Spinal cord (tissue), 10 donors: ENCODE measurements around the gene PRRC2A. TPM values are rescaled to one million over a fixed set of nuclear protein-coding genes. Genes with fewer than 3 reads are reported as not detected.
A peak's percentile ranks its signal among the peaks of the same experiment; 100 is the strongest.

Source experiments
- DNase-seq, 6 donors: peaks; one replicate each; pipeline versions ENCODE4 v3.0.0 to v3.0.0-alpha.2; 2013 to 2015; ENCODE audit warnings: low spot score in 6 of 6, low read depth in 4 of 6
- H3K27ac ChIP-seq: one replicate; pipeline ENCODE4 v1.5.1; 2013; ENCODE audit warnings: low read depth, low read length, control low read depth
- H3K27me3 ChIP-seq: one replicate; pipeline ENCODE4 v1.6.1; 2013; ENCODE audit warnings: low read length; ENCODE audit not compliant: control insufficient read depth, insufficient read depth
- H3K36me3 ChIP-seq: one replicate; pipeline ENCODE4 v1.6.1; 2013; ENCODE audit warnings: low read length; ENCODE audit not compliant: control insufficient read depth, insufficient read depth
- H3K4me1 ChIP-seq: one replicate; pipeline ENCODE4 v1.6.1; 2013; ENCODE audit warnings: low read length; ENCODE audit not compliant: control insufficient read depth, insufficient read depth
- H3K4me3 ChIP-seq: one replicate; pipeline ENCODE4 v1.5.1; 2013; ENCODE audit warnings: low read depth, low read length, control low read depth
- H3K9me3 ChIP-seq: one replicate; pipeline ENCODE4 v1.6.1; 2013; ENCODE audit warnings: low read length; ENCODE audit not compliant: control insufficient read depth, insufficient read depth
- WGBS: methylation state at CpG from one replicate; pipeline ENCODE4 v1.1.5; 2013; ENCODE audit warnings: missing lambda C conversion rate; ENCODE audit not compliant: insufficient coverage; 5-methylcytosine and 5-hydroxymethylcytosine counted together
- polyA plus RNA-seq, 2 donors: library from polyadenylated mRNA; unstranded; fragments of 120-200 nt; gene quantifications; one replicate each; pipeline ENCODE4 v1.2.1, GENCODE V29; 2013; ENCODE audit not compliant: insufficient read length in 2 of 2
- total RNA-seq, 2 donors: library from RNA; depleted of rRNA in 1 of 2; stranded (reverse); fragments of 120-200 nt in 1 of 2; fragments of >200 nt in 1 of 2; gene quantifications; one replicate each; pipeline versions ENCODE4 v1.2.3 to v1.2.4, GENCODE V29; 2013 to 2014
- donor health status: healthy.

Gene PRRC2A
- total and polyA plus RNA-seq, 4 donors, result 48.7 to 250 (median 160) TPM

DNA sequence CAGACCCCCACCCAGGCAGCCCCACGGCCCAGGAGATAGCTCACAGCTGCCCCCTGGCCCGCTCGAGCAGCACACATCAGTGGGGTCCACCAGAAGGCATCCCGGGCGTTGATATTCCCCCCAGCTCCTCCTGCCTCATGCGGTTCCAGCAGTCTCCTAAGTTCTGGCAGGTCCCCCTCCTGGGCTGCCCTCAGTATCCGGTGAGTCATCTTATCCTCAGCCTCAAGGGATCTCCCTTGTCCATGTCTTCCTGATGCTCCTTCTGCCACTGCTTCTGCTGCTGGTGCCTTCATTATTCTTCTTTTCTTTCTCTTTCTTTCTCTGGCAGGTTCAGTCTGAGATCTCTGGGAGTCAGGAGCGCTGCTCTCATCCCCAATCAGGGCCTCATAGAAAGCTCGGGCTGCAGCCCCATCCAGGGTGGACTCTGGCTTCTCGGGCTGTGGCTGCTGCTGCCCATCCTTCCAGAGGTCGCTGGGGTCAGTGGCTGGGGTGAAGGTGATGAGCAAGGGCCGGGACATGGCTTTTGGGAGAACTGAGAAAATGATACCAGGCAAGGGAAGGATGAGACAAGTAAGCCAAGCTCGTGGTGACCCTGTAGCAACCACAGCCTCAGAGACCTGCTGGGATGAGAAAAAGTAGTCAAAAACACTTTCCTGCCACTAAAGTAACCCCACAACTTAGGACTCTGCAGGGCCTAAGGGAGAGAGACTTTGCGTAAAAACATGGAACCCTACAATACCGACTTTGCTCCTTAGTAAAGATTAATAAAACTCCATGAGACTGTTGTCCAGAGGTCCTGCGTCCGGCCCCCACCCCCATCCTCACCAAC lies 43.7 kb downstream of the PRRC2A start:
- WGBS, result 23% methylated on average over 16 of the region's 17 CpGs
- no peak for DNase-seq
- H3K4me3 ChIP-seq, result peak overlapping the region; percentile 93
- peaks cover 49% of the 10 kb centered on the region for H3K36me3 ChIP-seq
- peak overlapping the region; percentile 99 for H3K27ac ChIP-seq
- peaks cover 54% of the 10 kb centered on the region for H3K4me1 ChIP-seq
- H3K27me3 ChIP-seq, result no peaks in the 10 kb centered on the region
- H3K9me3 ChIP-seq, result no peaks in the 10 kb centered on the region

GRCh38 chr6:31664790-31665500 lies 44.4 kb downstream of the PRRC2A start, which contains the start of gene GPANK1:
GPANK1 (minus strand) TSS chr6:31664997; CDS start chr6:31664478, 519 bp downstream.
- Histone ChIP-seq H3K4me3 (peak within 1 kb of the TSS; percentile 93), H3K36me3 (peaks cover 50% of the 10 kb centered on the region), H3K27me3 (no peaks in the 10 kb centered on the region), H3K4me1 (peaks cover 46% of the 10 kb centered on the region), H3K27ac (peak within 1 kb of the TSS; percentile 99), H3K9me3 (no peaks in the 10 kb centered on the region)
- peak; percentile 84 to 98 (median 90) for DNase-seq
- 0% methylated on average over 32 of the region's 39 CpGs for WGBS

GRCh38 chr6:31665501-31666336 lies 45.2 kb downstream of the PRRC2A start, which contains the start of gene CSNK2B:
CSNK2B (plus strand) TSS chr6:31666080; CDS start chr6:31666832, 752 bp downstream.
- DNase-seq, result peak; percentile 89 to 100 (median 96)
- H3K27ac ChIP-seq, result peak within 1 kb of the TSS; percentile 99
- WGBS, result under 1% methylated on average over 57 of the region's 63 CpGs
- H3K4me1 ChIP-seq, result peaks cover 43% of the 10 kb centered on the region
- H3K9me3 ChIP-seq, result no peaks in the 10 kb centered on the region
- peaks cover 57% of the 10 kb centered on the region for H3K36me3 ChIP-seq
- H3K27me3 ChIP-seq, result no peaks in the 10 kb centered on the region
- H3K4me3 ChIP-seq, result peak within 1 kb of the TSS; percentile 93

- Histone ChIP-seq H3K27me3 (no peaks in the 10 kb centered on the region), H3K4me3 (peak overlapping the region; percentile 93), H3K9me3 (no peaks in the 10 kb centered on the region), H3K27ac (peak overlapping the region; percentile 70), H3K36me3 (peaks cover 62% of the 10 kb centered on the region), H3K4me1 (peaks cover 35% of the 10 kb centered on the region)
- WGBS, result 12% methylated on average over 14 of the region's 15 CpGs
- no peak for DNase-seq
These were observed 45.9 kb downstream of the PRRC2A start for GRCh38 chr6:31666337-31666965.

GRCh38 chr6:31669676-31670075 lies 49.2 kb downstream of the PRRC2A start, which contains the start of gene LY6G5B:
LY6G5B (plus strand) TSS chr6:31669976; CDS start chr6:31670951, 975 bp downstream.
- H3K4me1 ChIP-seq, result peaks cover 14% of the 10 kb centered on the region
- 91% methylated on average over 5 of the region's 8 CpGs for WGBS
- DNase-seq, result no peak
- H3K27me3 ChIP-seq, result no peaks in the 10 kb centered on the region
- H3K27ac ChIP-seq, result no peak within 1 kb of the TSS
- peaks cover 70% of the 10 kb centered on the region for H3K36me3 ChIP-seq
- H3K9me3 ChIP-seq, result no peaks in the 10 kb centered on the region
- no peak within 1 kb of the TSS for H3K4me3 ChIP-seq

DNA sequence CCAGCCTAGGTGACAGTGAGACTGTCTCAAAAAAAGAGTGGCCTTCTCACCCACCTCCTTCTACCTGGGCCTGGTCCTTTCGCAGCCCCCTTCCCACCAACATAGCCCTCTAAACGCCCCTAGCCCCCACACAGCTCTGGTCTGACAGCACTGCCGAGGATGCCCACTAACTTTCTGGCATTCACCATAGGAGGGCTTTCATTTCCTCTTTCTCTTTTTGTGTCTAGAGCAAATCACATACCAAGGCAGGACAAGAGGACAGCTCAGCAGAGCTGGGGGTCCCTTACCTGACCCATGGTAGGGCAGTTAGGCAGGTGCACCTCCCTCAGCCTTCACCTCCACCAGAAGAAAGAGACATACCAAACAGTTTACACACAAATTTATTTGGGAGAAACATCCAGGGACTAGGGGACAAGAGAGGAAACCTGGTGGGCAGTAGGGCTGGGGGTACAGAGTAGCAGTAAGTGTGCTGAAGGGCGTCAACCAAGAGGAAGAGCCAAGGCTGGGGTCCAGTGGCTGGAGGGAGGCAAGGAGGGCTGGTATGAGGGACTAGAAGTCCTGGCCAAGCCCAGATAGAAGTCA lies 55.9 kb downstream of the PRRC2A start:
- no peaks in the 10 kb centered on the region for H3K9me3 ChIP-seq
- H3K4me1 ChIP-seq, result peaks cover 14% of the 10 kb centered on the region
- no peak overlapping the region for H3K27ac ChIP-seq
- no peak for DNase-seq
- 72% methylated on average over 4 of the region's 4 CpGs for WGBS
- H3K36me3 ChIP-seq, result peaks cover 31% of the 10 kb centered on the region
- no peak overlapping the region for H3K4me3 ChIP-seq
- no peaks in the 10 kb centered on the region for H3K27me3 ChIP-seq

DNA sequence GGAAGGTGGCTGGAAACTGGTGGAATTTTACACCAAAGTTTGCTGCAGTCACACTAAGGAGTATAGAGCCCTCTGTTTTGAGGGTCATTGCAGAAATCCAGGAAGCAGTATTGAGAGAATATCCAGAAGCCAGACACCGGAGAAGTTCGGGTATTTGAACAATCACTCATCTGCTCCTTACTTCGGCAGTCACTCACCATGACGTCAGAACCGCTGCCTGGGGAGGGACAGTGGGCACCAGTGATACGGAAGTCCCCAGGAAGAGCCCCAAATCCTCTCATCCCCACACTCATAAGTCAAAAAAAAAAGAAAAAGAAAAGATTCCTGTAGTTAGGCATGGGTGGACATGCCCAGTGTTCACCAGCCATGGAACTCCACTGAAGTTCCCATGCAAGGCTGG lies 56.4 kb downstream of the PRRC2A start:
- H3K27ac ChIP-seq, result no peak overlapping the region
- 77% methylated on average over 3 of the region's 6 CpGs for WGBS
- H3K27me3 ChIP-seq, result no peaks in the 10 kb centered on the region
- H3K9me3 ChIP-seq, result no peaks in the 10 kb centered on the region
- H3K4me1 ChIP-seq, result peaks cover 18% of the 10 kb centered on the region
- no peak for DNase-seq
- no peak overlapping the region for H3K4me3 ChIP-seq
- H3K36me3 ChIP-seq, result peaks cover 26% of the 10 kb centered on the region

DNA sequence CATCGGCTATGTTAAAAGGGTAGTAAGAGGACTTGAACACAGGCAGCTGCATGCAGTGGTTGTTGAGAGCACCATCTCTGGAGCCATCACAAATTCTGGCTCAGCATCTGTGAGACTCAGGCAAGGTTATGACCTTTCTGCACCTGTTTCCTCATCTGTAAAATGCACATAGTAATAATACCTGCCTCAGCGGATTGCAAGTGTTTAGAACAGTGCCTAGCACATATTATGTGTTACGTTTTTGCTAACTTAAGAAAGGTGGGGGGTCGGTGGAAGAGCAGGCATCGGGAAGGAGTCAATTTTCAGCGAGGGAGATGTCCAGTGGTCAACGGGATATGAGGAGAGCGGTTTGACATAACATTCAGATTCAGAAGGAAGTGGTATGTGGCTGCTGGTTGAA lies 57.4 kb downstream of the PRRC2A start:
- no peak for DNase-seq
- Histone ChIP-seq H3K4me1 (peaks cover 29% of the 10 kb centered on the region), H3K36me3 (peaks cover 15% of the 10 kb centered on the region), H3K4me3 (no peak overlapping the region), H3K27ac (no peak overlapping the region), H3K9me3 (no peaks in the 10 kb centered on the region), H3K27me3 (no peaks in the 10 kb centered on the region)
- WGBS, result 74% methylated on average over 7 of the region's 8 CpGs
